ENCODE measurements around the gene IP6K3. TPM values are rescaled to one million over a fixed set of nuclear protein-coding genes. Genes with fewer than 3 reads are reported as not detected.

IP6K3 gene
- total RNA-seq, 1 donor from 2014 or later, result not detected

- H3K4me3 ChIP-seq, result no peak overlapping the region
- H3K36me3 ChIP-seq, result no peaks in the 10 kb centered on the region
- H3K27ac ChIP-seq, result no peak overlapping the region
- H3K9me3 ChIP-seq, result no peaks in the 10 kb centered on the region
- TF ChIP-seq CTCF (IDR thresholded peaks at IDR 0.05), result no peak
- intact Hi-C loops (cut with DNase I), result no loop called here
- H3K4me1 ChIP-seq, result no peaks in the 10 kb centered on the region
- H3K27me3 ChIP-seq, result no peaks in the 10 kb centered on the region
- DNase-seq (ENCODE audit: low spot score in 2 of 2), result no peak
Measured at GRCh38 chr6:33732385-33732784, 14.3 kb downstream of the IP6K3 start.

GRCh38 chr6:33731751-33732282 is 14.9 kb downstream of the IP6K3 start:
- no peaks in the 10 kb centered on the region for H3K27me3 ChIP-seq
- H3K9me3 ChIP-seq, result no peaks in the 10 kb centered on the region
- no peaks in the 10 kb centered on the region for H3K4me1 ChIP-seq
- TF ChIP-seq CTCF (IDR thresholded peaks at IDR 0.05), result no peak
- no peak for DNase-seq (ENCODE audit: low spot score in 2 of 2)
- H3K36me3 ChIP-seq, result no peaks in the 10 kb centered on the region
- no peak overlapping the region for H3K4me3 ChIP-seq
- intact Hi-C loops (cut with DNase I), result no loop called here
- no peak overlapping the region for H3K27ac ChIP-seq

- no peaks in the 10 kb centered on the region for H3K27me3 ChIP-seq
- H3K36me3 ChIP-seq, result no peaks in the 10 kb centered on the region
- DNase-seq (ENCODE audit: low spot score in 2 of 2), result no peak
- TF ChIP-seq CTCF (IDR thresholded peaks at IDR 0.05), result no peak
- H3K4me3 ChIP-seq, result no peak overlapping the region
- H3K9me3 ChIP-seq, result no peaks in the 10 kb centered on the region
- intact Hi-C loops (cut with DNase I), result no loop called here
- H3K4me1 ChIP-seq, result no peaks in the 10 kb centered on the region
- H3K27ac ChIP-seq, result no peak overlapping the region
Measured at GRCh38 chr6:33731035-33731434, 15.7 kb downstream of the IP6K3 start.

- no peak overlapping the region for H3K27ac ChIP-seq
- no peak for TF ChIP-seq CTCF (IDR thresholded peaks at IDR 0.05)
- no peaks in the 10 kb centered on the region for H3K27me3 ChIP-seq
- intact Hi-C loops (cut with DNase I), result no loop called here
- no peak for DNase-seq (ENCODE audit: low spot score in 2 of 2)
- no peaks in the 10 kb centered on the region for H3K9me3 ChIP-seq
- no peak overlapping the region for H3K4me3 ChIP-seq
- H3K4me1 ChIP-seq, result no peaks in the 10 kb centered on the region
- no peaks in the 10 kb centered on the region for H3K36me3 ChIP-seq
Measured at GRCh38 chr6:33730611-33731010, 16.1 kb downstream of the IP6K3 start.

- no peaks in the 10 kb centered on the region for H3K27me3 ChIP-seq
Measured at GRCh38 chr6:33729059-33729458, 17.6 kb downstream of the IP6K3 start.

More at GRCh38 chr6:33729059-33729458, 17.6 kb downstream of the IP6K3 start:
- Histone ChIP-seq H3K36me3 (no peaks in the 10 kb centered on the region), H3K9me3 (no peaks in the 10 kb centered on the region), H3K4me1 (no peaks in the 10 kb centered on the region), H3K27ac (no peak overlapping the region), H3K4me3 (no peak overlapping the region)
- intact Hi-C loops (cut with DNase I), result no loop called here
- no peak for DNase-seq (ENCODE audit: low spot score in 2 of 2)
- TF ChIP-seq CTCF (IDR thresholded peaks at IDR 0.05), result no peak
